HEK293 (cell line): ENCODE measurements around the gene FES.
A peak's percentile ranks its signal among the peaks of the same experiment; 100 is the strongest.

Source experiments
- CTCF ChIP-seq: fragments of 450-650 bp; formaldehyde crosslinking; IDR thresholded peaks from 2 replicates; pipeline ENCODE4 v1.5.1; 2016; ENCODE audit warnings: missing biosample characterization, missing genetic modification characterization
- GLI2 ChIP-seq: fragments of 450-650 bp; formaldehyde crosslinking; IDR thresholded peaks from 2 replicates; pipeline ENCODE4; 2017; ENCODE audit warnings: missing biosample characterization, missing genetic modification characterization, low read depth, borderline replicate concordance
- GLIS1 ChIP-seq: fragments of 450-650 bp; formaldehyde crosslinking; IDR thresholded peaks from 2 replicates; pipeline ENCODE4 v1.5.1; 2016; ENCODE audit warnings: missing biosample characterization, missing genetic modification characterization
- HIC1 ChIP-seq: fragments of 450-650 bp; formaldehyde crosslinking; IDR thresholded peaks from 2 replicates; pipeline ENCODE4 v1.5.1; 2016; ENCODE audit warnings: missing biosample characterization, missing genetic modification characterization
- HOXC10 ChIP-seq: sonication (generic); formaldehyde crosslinking; IDR thresholded peaks from 2 replicates; pipeline ENCODE4 v1.8.1; 2023; ENCODE audit warnings: mild to moderate bottlenecking, missing genetic modification reagents
- KLF17 ChIP-seq: fragments of 450-650 bp; formaldehyde crosslinking; IDR thresholded peaks from 2 replicates; pipeline ENCODE4 v1.5.1; 2016; ENCODE audit warnings: missing biosample characterization, missing genetic modification characterization
- KLF7 ChIP-seq: fragments of 450-650 bp; formaldehyde crosslinking; IDR thresholded peaks from 2 replicates; pipeline ENCODE4 v1.5.1; 2016; ENCODE audit warnings: missing biosample characterization, missing genetic modification characterization, borderline replicate concordance
- SCRT1 ChIP-seq: fragments of 450-650 bp; formaldehyde crosslinking; IDR thresholded peaks from 2 replicates; pipeline ENCODE4 v1.5.1; 2016; ENCODE audit warnings: missing biosample characterization, missing genetic modification characterization, borderline replicate concordance
- SP2 ChIP-seq: fragments of 450-650 bp; formaldehyde crosslinking; IDR thresholded peaks from 2 replicates; pipeline ENCODE4 v1.5.1; 2016; ENCODE audit warnings: missing biosample characterization, missing genetic modification characterization
- SP3 ChIP-seq: fragments of 450-650 bp; formaldehyde crosslinking; IDR thresholded peaks from 2 replicates; pipeline ENCODE4 v1.5.1; 2016; ENCODE audit warnings: missing biosample characterization, missing genetic modification characterization
- SP7 ChIP-seq: fragments of 450-650 bp; formaldehyde crosslinking; IDR thresholded peaks from 2 replicates; pipeline ENCODE4 v1.5.1; 2016; ENCODE audit warnings: missing biosample characterization, missing genetic modification characterization
- ZBTB10 ChIP-seq: fragments of 450-650 bp; formaldehyde crosslinking; IDR thresholded peaks from 2 replicates; pipeline ENCODE4 v1.5.1; 2016; ENCODE audit warnings: missing biosample characterization, missing genetic modification characterization
- ZBTB20 ChIP-seq: fragments of 450-650 bp; formaldehyde crosslinking; IDR thresholded peaks from 2 replicates; pipeline ENCODE4 v1.5.1; 2016; ENCODE audit warnings: missing biosample characterization, missing genetic modification characterization
- ZBTB26 ChIP-seq: fragments of 450-650 bp; formaldehyde crosslinking; optimal IDR thresholded peaks from 2 replicates; pipeline ENCODE3; 2016; ENCODE audit warnings: missing biosample characterization, mild to moderate bottlenecking, missing genetic modification characterization
- ZNF121 ChIP-seq: fragments of 450-650 bp; formaldehyde crosslinking; IDR thresholded peaks from 2 replicates; pipeline ENCODE4 v1.5.1; 2016; ENCODE audit warnings: missing biosample characterization, missing genetic modification characterization
- ZNF140 ChIP-seq: fragments of 450-650 bp; formaldehyde crosslinking; IDR thresholded peaks from 2 replicates; pipeline ENCODE4 v1.5.1; 2016; ENCODE audit warnings: missing biosample characterization, missing genetic modification characterization
- ZNF169 ChIP-seq: fragments of 450-650 bp; formaldehyde crosslinking; IDR thresholded peaks from 2 replicates; pipeline ENCODE4 v1.5.1; 2016; ENCODE audit warnings: missing biosample characterization, missing genetic modification characterization
- ZNF26 ChIP-seq: fragments of 450-650 bp; formaldehyde crosslinking; IDR thresholded peaks from 2 replicates; pipeline ENCODE4 v1.5.1; 2016; ENCODE audit warnings: missing biosample characterization, missing genetic modification characterization
- ZNF266 ChIP-seq: fragments of 450-650 bp; formaldehyde crosslinking; IDR thresholded peaks from 2 replicates; pipeline ENCODE4 v1.5.1; 2016; ENCODE audit warnings: missing biosample characterization, missing genetic modification characterization, low read depth
- ZNF302 ChIP-seq: fragments of 450-650 bp; formaldehyde crosslinking; IDR thresholded peaks from 2 replicates; pipeline ENCODE4 v1.5.1; 2016; ENCODE audit warnings: missing biosample characterization, missing genetic modification characterization, low read depth
- ZNF398 ChIP-seq: fragments of 450-650 bp; formaldehyde crosslinking; IDR thresholded peaks from 2 replicates; pipeline ENCODE4 v1.5.1; 2017; ENCODE audit warnings: missing biosample characterization, missing genetic modification characterization
- ZNF423 ChIP-seq: fragments of 450-650 bp; formaldehyde crosslinking; IDR thresholded peaks from 2 replicates; pipeline ENCODE4 v1.5.1; 2016; ENCODE audit warnings: missing biosample characterization, missing genetic modification characterization
- ZNF585B ChIP-seq: fragments of 450-650 bp; formaldehyde crosslinking; IDR thresholded peaks from 2 replicates; pipeline ENCODE4 v1.5.1; 2016; ENCODE audit warnings: missing biosample characterization, missing genetic modification characterization
- ZNF610 ChIP-seq: fragments of 450-650 bp; formaldehyde crosslinking; IDR thresholded peaks from 2 replicates; pipeline ENCODE4 v1.5.1; 2016; ENCODE audit warnings: missing biosample characterization, missing genetic modification characterization, borderline replicate concordance
- ZNF621 ChIP-seq: fragments of 450-650 bp; formaldehyde crosslinking; IDR thresholded peaks from 2 replicates; pipeline ENCODE4 v1.5.1; 2017; ENCODE audit warnings: missing biosample characterization, missing genetic modification characterization
- ZNF626 ChIP-seq: fragments of 450-650 bp; sonication (Bioruptor Pico); formaldehyde crosslinking; IDR thresholded peaks from 2 replicates; pipeline ENCODE4 v1.5.1; 2018; ENCODE audit warnings: missing biosample characterization, missing genetic modification characterization, inconsistent platforms
- ZSCAN30 ChIP-seq: fragments of 450-650 bp; IDR thresholded peaks from 2 replicates; pipeline ENCODE4 v1.5.1; 2018; ENCODE audit warnings: missing biosample characterization, mild to moderate bottlenecking, missing genetic modification characterization, moderate library complexity

FES gene

GRCh38 chr15:90934949-90935751 lies 50.8 kb downstream of the FES start, which contains the start of gene UNC45A (continued):
- TF ChIP-seq ZNF26 (tag by site-specific recombination) (no peak), SCRT1 (tag by site-specific recombination) (no peak), ZNF140 (tag by site-specific recombination) (no peak), ZNF398 (tag by site-specific recombination) (peak; percentile 98), SP7 (tag by site-specific recombination) (0 out of 2 replicates have a peak, but pooled peaks have one; percentile 39), ZBTB26 (tag by site-specific recombination) (peak; percentile 90), ZNF610 (tag by site-specific recombination) (peak; percentile 1; the same call in 1 of the 2 replicates), SP3 (tag by site-specific recombination) (peak; percentile 93), ZNF169 (tag by site-specific recombination) (no peak), GLI2 (tag by site-specific recombination) (no peak), HOXC10 (no peak), ZNF266 (tag by site-specific recombination) (no peak), ZBTB20 (tag by site-specific recombination) (peak; percentile 97), ZNF302 (no peak), KLF17 (0 out of 2 replicates have a peak, but pooled peaks have one; percentile 25), ZNF621 (tag by site-specific recombination) (no peak), ZNF121 (tag by site-specific recombination) (peak; percentile 89), HIC1 (peak; percentile 59; the same call in 1 of the 2 replicates), ZBTB10 (tag by site-specific recombination) (peak; percentile 65), GLIS1 (peak; percentile 79), ZNF626 (no peak), ZSCAN30 (0 out of 2 replicates have a peak, but pooled peaks have one; percentile 18), ZNF423 (tag by site-specific recombination) (0 out of 2 replicates have a peak, but pooled peaks have one; percentile 8), SP2 (tag by site-specific recombination) (peak; percentile 95), KLF7 (tag by site-specific recombination) (0 out of 2 replicates have a peak, but pooled peaks have one; percentile 20), CTCF (peak; percentile 57), ZNF585B (tag by site-specific recombination) (no peak)
